ENCODE results near the gene MESP1. TPM values are rescaled to one million over a fixed set of nuclear protein-coding genes. Genes with fewer than 3 reads are reported as not detected.
"Not testable (repeated sequence)": the region's sequence is repeated elsewhere in the genome, so short reads cannot be mapped to it uniquely, and the experiment has no call there.

Gene MESP1
- total RNA-seq, 1 donor from 2014 or later = 2.7 TPM

GRCh38 chr15:89795996-89796395 lies 44.9 kb upstream of the MESP1 start:
- Histone ChIP-seq H3K27ac (no peak overlapping the region), H3K27me3 (no peaks in the 10 kb centered on the region), H3K4me3 (no peak overlapping the region), H3K36me3 (peaks cover 0 to 22% of the 10 kb centered on the region in 2 donors), H3K4me1 (no peaks in the 10 kb centered on the region), H3K9me3 (no peaks in the 10 kb centered on the region)
- DNase-seq (ENCODE audit: extremely low spot score in 2 of 2) = no peak
- intact Hi-C loops (cut with DNase I) = no loop called here
- TF ChIP-seq CTCF (IDR thresholded peaks at IDR 0.05) (no peak), POLR2AphosphoS5 (IDR thresholded peaks at IDR 0.05; ENCODE audit: insufficient read depth in 1 of 2, low read depth in 1 of 2) (no peak), POLR2A (IDR thresholded peaks at IDR 0.05) (no peak)

GRCh38 chr15:89794627-89795241 lies 43.7 kb upstream of the MESP1 start:
- Histone ChIP-seq H3K27me3 (no peaks in the 10 kb centered on the region), H3K4me3 (no peak overlapping the region), H3K27ac (no peak overlapping the region), H3K4me1 (no peaks in the 10 kb centered on the region), H3K9me3 (no peaks in the 10 kb centered on the region), H3K36me3 (peaks cover 0 to 22% of the 10 kb centered on the region in 2 donors)
- no peak for DNase-seq (ENCODE audit: extremely low spot score in 2 of 2)
- no peak for TF ChIP-seq POLR2A (IDR thresholded peaks at IDR 0.05)
- no peak for TF ChIP-seq CTCF (IDR thresholded peaks at IDR 0.05)
- no peak for TF ChIP-seq POLR2AphosphoS5 (IDR thresholded peaks at IDR 0.05; ENCODE audit: insufficient read depth in 1 of 2, low read depth in 1 of 2)
- intact Hi-C loops (cut with DNase I) = no loop called here

- H3K36me3 ChIP-seq = peaks cover 0 to 23% of the 10 kb centered on the region in 2 donors
- H3K27ac ChIP-seq = no peak overlapping the region
- no peak for TF ChIP-seq POLR2A (IDR thresholded peaks at IDR 0.05)
- TF ChIP-seq CTCF (IDR thresholded peaks at IDR 0.05) = no peak
- no peak for TF ChIP-seq POLR2AphosphoS5 (IDR thresholded peaks at IDR 0.05; ENCODE audit: insufficient read depth in 1 of 2, low read depth in 1 of 2)
- DNase-seq (ENCODE audit: extremely low spot score in 2 of 2) = no peak
- intact Hi-C loops (cut with DNase I) = no loop called here
- H3K4me1 ChIP-seq = no peaks in the 10 kb centered on the region
- no peak overlapping the region for H3K4me3 ChIP-seq
- H3K9me3 ChIP-seq = no peaks in the 10 kb centered on the region
- no peaks in the 10 kb centered on the region for H3K27me3 ChIP-seq
These were observed 41.2 kb upstream of the MESP1 start for GRCh38 chr15:89792106-89792805.

GRCh38 chr15:89790661-89791060 lies 39.6 kb upstream of the MESP1 start:
- H3K36me3 ChIP-seq = peaks cover 0 to 17% of the 10 kb centered on the region in 2 donors
- no peak overlapping the region for H3K27ac ChIP-seq
- TF ChIP-seq POLR2AphosphoS5 (IDR thresholded peaks at IDR 0.05; ENCODE audit: insufficient read depth in 1 of 2, low read depth in 1 of 2) (no peak), CTCF (IDR thresholded peaks at IDR 0.05) (no peak), POLR2A (IDR thresholded peaks at IDR 0.05) (no peak)
- H3K27me3 ChIP-seq = no peaks in the 10 kb centered on the region
- no peak for DNase-seq (ENCODE audit: extremely low spot score in 2 of 2)
- H3K9me3 ChIP-seq = no peaks in the 10 kb centered on the region
- no peak overlapping the region for H3K4me3 ChIP-seq
- intact Hi-C loops (cut with DNase I) = no loop called here
- no peaks in the 10 kb centered on the region for H3K4me1 ChIP-seq

- H3K27ac ChIP-seq = no peak overlapping the region
- TF ChIP-seq POLR2AphosphoS5 (IDR thresholded peaks at IDR 0.05; ENCODE audit: insufficient read depth in 1 of 2, low read depth in 1 of 2) = no peak
- no peak for TF ChIP-seq CTCF (IDR thresholded peaks at IDR 0.05)
- no peak for TF ChIP-seq POLR2A (IDR thresholded peaks at IDR 0.05)
- intact Hi-C loops (cut with DNase I) = no loop called here
These were observed 39.2 kb upstream of the MESP1 start for GRCh38 chr15:89790206-89790605.

GRCh38 chr15:89788585-89788984 lies 37.5 kb upstream of the MESP1 start:
- intact Hi-C loops (cut with DNase I); H3K4me3 ChIP-seq: not testable (repeated sequence)

More at GRCh38 chr15:89790206-89790605, 39.2 kb upstream of the MESP1 start:
- H3K9me3 ChIP-seq = no peaks in the 10 kb centered on the region
- H3K4me1 ChIP-seq = no peaks in the 10 kb centered on the region
- H3K27me3 ChIP-seq = no peaks in the 10 kb centered on the region
- peaks cover 0 to 17% of the 10 kb centered on the region in 2 donors for H3K36me3 ChIP-seq
- no peak for DNase-seq (ENCODE audit: extremely low spot score in 2 of 2)
- H3K4me3 ChIP-seq = no peak overlapping the region

More at GRCh38 chr15:89788585-89788984, 37.5 kb upstream of the MESP1 start:
- not testable (repeated sequence) for H3K27ac ChIP-seq; H3K9me3 ChIP-seq; H3K27me3 ChIP-seq; DNase-seq (ENCODE audit: extremely low spot score in 2 of 2); H3K4me1 ChIP-seq
- peaks cover 0 to 17% of the 10 kb centered on the region in 2 donors for H3K36me3 ChIP-seq
